KMS-11 (cell line): Measurements from ENCODE around the gene COX19.
"Not testable (repeated sequence)": the region's sequence is repeated elsewhere in the genome, so short reads cannot be mapped to it uniquely, and the experiment has no call there.

Experiments used
- H2AFZ ChIP-seq: fragments of 200-600 bp; sonication (generic); 2 replicates; pipeline ENCODE4 v1.6.1; 2016; ENCODE audit warnings: antibody characterized with exemption, mixed run types, low read depth
- H3K27ac ChIP-seq: fragments of 200-600 bp; sonication (generic); 2 replicates; pipeline ENCODE4 v1.6.1; 2016; ENCODE audit warnings: mild to moderate bottlenecking, mixed run types
- H3K27me3 ChIP-seq: fragments of 200-600 bp; sonication (generic); 2 replicates; pipeline ENCODE4 v1.6.1; 2017; ENCODE audit warnings: mild to moderate bottlenecking, low read depth, mixed run types, moderate library complexity; ENCODE audit not compliant: insufficient read depth
- H3K36me3 ChIP-seq: fragments of 200-600 bp; sonication (generic); 2 replicates; pipeline ENCODE4 v1.6.1; 2017; ENCODE audit warnings: mild to moderate bottlenecking, mixed run types; ENCODE audit not compliant: insufficient read depth
- H3K4me1 ChIP-seq: fragments of 200-600 bp; sonication (generic); 2 replicates; pipeline ENCODE4 v1.6.1; 2016; ENCODE audit warnings: mild to moderate bottlenecking, low read depth, mixed run types; ENCODE audit not compliant: poor library complexity, severe bottlenecking
- H3K4me2 ChIP-seq: fragments of 200-600 bp; sonication (generic); 2 replicates; pipeline ENCODE4 v1.7.0; 2016; ENCODE audit warnings: mild to moderate bottlenecking, mixed run types
- H3K4me3 ChIP-seq: fragments of 200-600 bp; sonication (generic); IDR thresholded peaks from 2 replicates; pipeline ENCODE4 v1.6.1; 2017; ENCODE audit warnings: low read depth, low read length, mixed read lengths; ENCODE audit not compliant: insufficient read depth
- H3K79me2 ChIP-seq: fragments of 200-600 bp; sonication (generic); 2 replicates; pipeline ENCODE4 v1.6.1; 2016; ENCODE audit warnings: low read depth, mixed run types; ENCODE audit not compliant: insufficient read depth
- H3K9ac ChIP-seq: fragments of 200-600 bp; sonication (generic); 2 replicates; pipeline ENCODE4 v1.6.1; 2016; ENCODE audit warnings: mild to moderate bottlenecking, mixed run types
- H4K20me1 ChIP-seq: fragments of 200-600 bp; sonication (generic); 2 replicates; pipeline ENCODE4 v1.6.1; 2016; ENCODE audit warnings: mild to moderate bottlenecking, mixed run types; ENCODE audit not compliant: insufficient read depth
- CTCF ChIP-seq: fragments of 200-600 bp; sonication (generic); conservative IDR thresholded peaks from 2 replicates; pipeline ENCODE4 v1.6.1; 2017; ENCODE audit warnings: low read depth, mild to moderate bottlenecking, antibody characterized with exemption, low read length, moderate library complexity, mixed read lengths

The COX19 gene

GRCh38 chr7:963236-964078 lies 11.9 kb downstream of the COX19 start:
- Histone ChIP-seq H3K27ac (no peak overlapping the region), H3K27me3 (peaks cover 16% of the 10 kb centered on the region; the same call in 1 of the 2 replicates), H3K9ac (no peak overlapping the region), H3K4me2 (no peak overlapping the region), H2AFZ (no peak overlapping the region), H3K4me3 (no peak overlapping the region), H3K4me1 (peaks cover 4% of the 10 kb centered on the region), H3K79me2 (no peaks in the 10 kb centered on the region), H4K20me1 (no peaks in the 10 kb centered on the region), H3K36me3 (no peaks in the 10 kb centered on the region; the same call in 1 of the 2 replicates)
- no peak for TF ChIP-seq CTCF

GRCh38 chr7:962401-963081 lies 12.8 kb downstream of the COX19 start:
- peaks cover 26% of the 10 kb centered on the region for H3K27me3 ChIP-seq
- H4K20me1 ChIP-seq = no peaks in the 10 kb centered on the region
- H3K4me2 ChIP-seq = no peak overlapping the region
- no peak overlapping the region for H3K9ac ChIP-seq
- no peak overlapping the region for H2AFZ ChIP-seq
- H3K4me3 ChIP-seq = no peak overlapping the region
- no peaks in the 10 kb centered on the region for H3K79me2 ChIP-seq
- H3K27ac ChIP-seq = no peak overlapping the region
- H3K36me3 ChIP-seq = no peaks in the 10 kb centered on the region
- no peak for TF ChIP-seq CTCF
- peaks cover 4% of the 10 kb centered on the region for H3K4me1 ChIP-seq

- TF ChIP-seq CTCF = no peak
- Histone ChIP-seq H3K36me3 (no peaks in the 10 kb centered on the region), H3K4me1 (peaks cover 4% of the 10 kb centered on the region), H3K27me3 (peaks cover 32% of the 10 kb centered on the region), H4K20me1 (no peaks in the 10 kb centered on the region), H3K9ac (no peak overlapping the region), H3K79me2 (no peaks in the 10 kb centered on the region), H3K4me3 (no peak overlapping the region), H2AFZ (no peak overlapping the region), H3K4me2 (no peak overlapping the region), H3K27ac (no peak overlapping the region)
Observed at GRCh38 chr7:961546-962400, 13.6 kb downstream of the COX19 start.

GRCh38 chr7:960972-961371 lies 14.4 kb downstream of the COX19 start:
- not testable (repeated sequence) for H4K20me1 ChIP-seq, H3K4me1 ChIP-seq, H3K4me2 ChIP-seq, H3K4me3 ChIP-seq, H2AFZ ChIP-seq, H3K36me3 ChIP-seq, H3K9ac ChIP-seq, H3K27ac ChIP-seq, H3K79me2 ChIP-seq
- H3K27me3 ChIP-seq = peaks cover 34% of the 10 kb centered on the region
